Measurements from ENCODE around the gene CHD3.

CHD3 gene

DNA sequence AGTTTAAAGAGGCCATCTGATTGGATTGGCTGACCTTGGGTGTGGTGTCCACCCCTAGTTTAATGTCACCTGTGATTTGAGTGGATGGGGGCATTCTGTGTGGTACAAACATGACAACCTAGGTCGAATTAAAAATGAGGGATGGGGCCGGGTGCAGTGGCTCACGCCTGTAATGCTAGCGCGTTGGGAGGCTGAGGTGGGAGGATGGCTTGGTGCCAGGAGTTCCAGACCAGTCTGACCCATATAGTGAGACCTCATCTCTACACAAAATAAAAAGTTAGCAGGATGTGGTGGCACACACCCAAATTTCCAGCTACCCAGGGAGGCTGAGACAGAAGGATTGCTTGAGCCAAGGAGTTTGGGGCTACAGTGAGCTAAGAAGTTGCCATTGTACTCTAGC is 57.9 kb downstream of the CHD3 start:
- no peak for ATAC-seq (ENCODE audit: insufficient read depth, low read depth)
- no peaks in the 10 kb centered on the region for H4K20me1 ChIP-seq (ENCODE audit: insufficient read depth, low read length)
- no peak for DNase-seq
- peaks cover 72% of the 10 kb centered on the region for H3K36me3 ChIP-seq (ENCODE audit: insufficient read depth, low read length)
- no peaks in the 10 kb centered on the region for H3K9me3 ChIP-seq (ENCODE audit: insufficient read depth, low read length, severe bottlenecking)
- TF ChIP-seq, protein P1, sequence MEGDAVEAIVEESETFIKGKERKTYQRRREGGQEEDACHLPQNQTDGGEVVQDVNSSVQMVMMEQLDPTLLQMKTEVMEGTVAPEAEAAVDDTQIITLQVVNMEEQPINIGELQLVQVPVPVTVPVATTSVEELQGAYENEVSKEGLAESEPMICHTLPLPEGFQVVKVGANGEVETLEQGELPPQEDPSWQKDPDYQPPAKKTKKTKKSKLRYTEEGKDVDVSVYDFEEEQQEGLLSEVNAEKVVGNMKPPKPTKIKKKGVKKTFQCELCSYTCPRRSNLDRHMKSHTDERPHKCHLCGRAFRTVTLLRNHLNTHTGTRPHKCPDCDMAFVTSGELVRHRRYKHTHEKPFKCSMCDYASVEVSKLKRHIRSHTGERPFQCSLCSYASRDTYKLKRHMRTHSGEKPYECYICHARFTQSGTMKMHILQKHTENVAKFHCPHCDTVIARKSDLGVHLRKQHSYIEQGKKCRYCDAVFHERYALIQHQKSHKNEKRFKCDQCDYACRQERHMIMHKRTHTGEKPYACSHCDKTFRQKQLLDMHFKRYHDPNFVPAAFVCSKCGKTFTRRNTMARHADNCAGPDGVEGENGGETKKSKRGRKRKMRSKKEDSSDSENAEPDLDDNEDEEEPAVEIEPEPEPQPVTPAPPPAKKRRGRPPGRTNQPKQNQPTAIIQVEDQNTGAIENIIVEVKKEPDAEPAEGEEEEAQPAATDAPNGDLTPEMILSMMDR (IDR thresholded peaks at IDR 0.05; ENCODE audit: borderline replicate concordance, extremely low read depth, low read length, poor library complexity, severe bottlenecking) = no peak
- no peak for TF ChIP-seq EZH2 (IDR thresholded peaks at IDR 0.05; ENCODE audit: borderline replicate concordance, low read depth, low read length, severe bottlenecking)
- H2AFZ ChIP-seq (ENCODE audit: low read depth, low read length) = no peak overlapping the region
- no peaks in the 10 kb centered on the region for H3K79me2 ChIP-seq (ENCODE audit: insufficient read depth, low read length)
- H3K4me3 ChIP-seq (ENCODE audit: low read depth in 1 of 2, low read length in 2 of 2) = no peak overlapping the region
- H3K27ac ChIP-seq (ENCODE audit: low read length) = no peak overlapping the region
- H3K9ac ChIP-seq (ENCODE audit: low read depth, low read length) = no peak overlapping the region
- H3K4me2 ChIP-seq (ENCODE audit: insufficient read depth, low read length) = no peak overlapping the region
- H3K4me1 ChIP-seq (ENCODE audit: insufficient read depth, low read length) = no peaks in the 10 kb centered on the region
- no peaks in the 10 kb centered on the region for H3K27me3 ChIP-seq (ENCODE audit: insufficient read depth, low read length, poor library complexity)

DNA sequence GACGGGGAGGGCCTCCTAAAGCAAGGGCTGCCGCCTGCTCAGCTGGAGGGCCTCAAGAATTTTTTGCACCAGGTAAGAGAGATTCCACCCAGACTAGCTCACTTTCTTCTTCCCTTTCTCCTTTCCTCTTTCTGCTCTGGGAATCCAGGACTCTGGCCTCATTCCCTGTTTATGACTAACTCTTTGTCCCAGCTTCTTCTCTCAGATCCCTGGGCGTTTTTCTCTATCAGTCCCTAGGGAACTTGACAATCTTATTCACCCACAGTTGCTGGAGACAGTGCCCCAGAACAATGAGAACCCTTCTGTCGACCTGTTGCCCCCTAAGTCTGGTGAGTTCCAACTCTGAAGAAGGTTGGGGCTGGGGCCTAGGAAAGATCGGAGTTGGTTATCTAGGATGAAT is 59.1 kb downstream of the CHD3 start:
- no peak for TF ChIP-seq EZH2 (IDR thresholded peaks at IDR 0.05; ENCODE audit: borderline replicate concordance, low read depth, low read length, severe bottlenecking)
- TF ChIP-seq, protein P1 (IDR thresholded peaks at IDR 0.05; ENCODE audit: borderline replicate concordance, extremely low read depth, low read length, poor library complexity, severe bottlenecking) = no peak
- Histone ChIP-seq H2AFZ (ENCODE audit: low read depth, low read length) (no peak overlapping the region), H4K20me1 (ENCODE audit: insufficient read depth, low read length) (no peaks in the 10 kb centered on the region), H3K4me1 (ENCODE audit: insufficient read depth, low read length) (no peaks in the 10 kb centered on the region), H3K36me3 (ENCODE audit: insufficient read depth, low read length) (peaks cover 65% of the 10 kb centered on the region), H3K4me2 (ENCODE audit: insufficient read depth, low read length) (no peak overlapping the region), H3K79me2 (ENCODE audit: insufficient read depth, low read length) (no peaks in the 10 kb centered on the region), H3K27ac (ENCODE audit: low read length) (no peak overlapping the region), H3K9ac (ENCODE audit: low read depth, low read length) (no peak overlapping the region), H3K27me3 (ENCODE audit: insufficient read depth, low read length, poor library complexity) (no peaks in the 10 kb centered on the region), H3K9me3 (ENCODE audit: insufficient read depth, low read length, severe bottlenecking) (no peaks in the 10 kb centered on the region), H3K4me3 (ENCODE audit: low read depth in 1 of 2, low read length in 2 of 2) (no peak overlapping the region)
- DNase-seq (no peak), ATAC-seq (ENCODE audit: insufficient read depth, low read depth) (no peak)

DNA sequence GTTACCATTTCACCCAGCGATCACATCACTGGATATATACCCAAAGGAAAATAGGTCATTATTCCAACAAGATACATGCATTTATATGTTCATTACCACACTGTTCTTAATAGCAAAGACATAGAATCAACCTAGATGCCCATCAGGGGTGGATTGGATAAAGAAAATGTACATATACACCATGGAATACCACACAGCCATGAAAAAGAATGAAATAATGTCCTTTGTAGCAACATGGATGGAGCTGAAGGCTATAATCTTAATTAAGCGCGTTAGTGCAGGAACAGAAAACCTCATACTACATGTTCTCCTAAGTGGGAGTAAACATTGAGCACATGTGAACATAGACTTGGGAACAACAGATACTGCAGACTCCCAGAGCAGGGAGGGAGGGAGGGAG is 62.0 kb downstream of the CHD3 start:
- no peak overlapping the region for H3K4me3 ChIP-seq (ENCODE audit: low read depth in 1 of 2, low read length in 2 of 2)
- H3K4me2 ChIP-seq (ENCODE audit: insufficient read depth, low read length) = no peak overlapping the region
- peaks cover 39% of the 10 kb centered on the region for H3K36me3 ChIP-seq (ENCODE audit: insufficient read depth, low read length)
- no peaks in the 10 kb centered on the region for H4K20me1 ChIP-seq (ENCODE audit: insufficient read depth, low read length)
- ATAC-seq (ENCODE audit: insufficient read depth, low read depth) (no peak), DNase-seq (no peak)
- no peak overlapping the region for H3K27ac ChIP-seq (ENCODE audit: low read length)
- H3K4me1 ChIP-seq (ENCODE audit: insufficient read depth, low read length) = no peaks in the 10 kb centered on the region
- H3K9me3 ChIP-seq (ENCODE audit: insufficient read depth, low read length, severe bottlenecking) = no peaks in the 10 kb centered on the region
- H3K9ac ChIP-seq (ENCODE audit: low read depth, low read length) = no peak overlapping the region
- H2AFZ ChIP-seq (ENCODE audit: low read depth, low read length) = no peak overlapping the region
- no peaks in the 10 kb centered on the region for H3K79me2 ChIP-seq (ENCODE audit: insufficient read depth, low read length)
- TF ChIP-seq, protein P1 (IDR thresholded peaks at IDR 0.05; ENCODE audit: borderline replicate concordance, extremely low read depth, low read length, poor library complexity, severe bottlenecking) = no peak
- TF ChIP-seq EZH2 (IDR thresholded peaks at IDR 0.05; ENCODE audit: borderline replicate concordance, low read depth, low read length, severe bottlenecking) = no peak
- H3K27me3 ChIP-seq (ENCODE audit: insufficient read depth, low read length, poor library complexity) = no peaks in the 10 kb centered on the region

Data from DND-41 (cell line).